Right lobe of liver (tissue), 6 donors: ENCODE measurements around the gene XAF1. TPM values are rescaled to one million over a fixed set of nuclear protein-coding genes. Genes with fewer than 3 reads are reported as not detected.
A peak's percentile ranks its signal among the peaks of the same experiment; 100 is the strongest.

ENCODE experiments used
- ATAC-seq, 4 donors: fragments of 200-7000 bp; cut with Tn5 transposase; one replicate each; pipeline ENCODE4 v1.9.1; 2020; ENCODE audit warnings: mild to moderate bottlenecking in 4 of 4, moderate library complexity in 4 of 4
- DNase-seq, 3 donors: peaks; one replicate each; pipeline ENCODE4 v3.0.0-alpha.2; 2020
- H3K27ac ChIP-seq, 3 donors: fragments of 200-600 bp; one replicate each; pipeline ENCODE4 v1.8.0; 2022
- H3K27me3 ChIP-seq, 2 donors: fragments of 200-600 bp; one replicate each; pipeline ENCODE4 v1.8.0; 2022
- H3K36me3 ChIP-seq, 4 donors: fragments of 200-600 bp; sonication (generic) in 1 of 4; one replicate each; pipeline versions ENCODE4 v1.5.1 to v1.8.0; 2017 to 2022; ENCODE audit warnings: control low read depth in 1 of 4
- H3K4me1 ChIP-seq, 4 donors: fragments of 200-600 bp; sonication (generic) in 1 of 4; one replicate each; pipeline versions ENCODE4 v1.5.1 to v1.8.0; 2017 to 2022; ENCODE audit warnings: control low read depth in 1 of 4
- H3K4me3 ChIP-seq, 3 donors: fragments of 200-600 bp; one replicate each; pipeline ENCODE4 v1.8.0; 2022
- H3K9me3 ChIP-seq, 4 donors: fragments of 200-600 bp; sonication (generic) in 1 of 4; one replicate each; pipeline versions ENCODE4 v1.5.1 to v1.8.0; 2017 to 2022; ENCODE audit warnings: control low read depth in 1 of 4
- POLR2A ChIP-seq: fragments of 450-650 bp; IDR thresholded peaks from one replicate; pipeline ENCODE4 v1.6.1; 2017; ENCODE audit warnings: antibody characterized with exemption, mild to moderate bottlenecking
- intact Hi-C, 2 donors: fragments of 100-400 bp; cut with DNase I; formaldehyde crosslinking; loops; one replicate each; pipeline versions ENCODE4 v1.11.2 to v1.14.1; 2022
- small RNA-seq, 2 experiments: library from RNA; depleted of rRNA; stranded (forward); fragments of <200 nt; gene quantifications; one replicate each; pipeline ENCODE3, GENCODE V24; 2016
- total RNA-seq, 6 experiments: library from RNA; depleted of rRNA in 2 of 6; stranded (reverse); fragments of >200 nt in 2 of 6; fragmentation: NEBNext Ultra II Directional in 3 of 6; extraction: Animal tissue kit (Norgen Biotek cat#: 25700) in 3 of 6; gene quantifications; one replicate each; pipeline versions ENCODE4 v1.1.0 to v1.2.4, GENCODE V29; 2016 to 2023
- donor health status: DM: no; HTN: yes; CAD: no.
- donor health status: DM: no; HTN: no; CAD: no.
- donor health status: DM: no; HTN: no; CAD: no.
- donor health status: DM: no; HTN: yes; CAD: no.
- donor health status: DM: no; HTN: yes; CAD: no.

The XAF1 gene
- total RNA-seq, 6 experiments from 2014 or later: 15.9 to 76.8 (median 42.7) TPM

DNA sequence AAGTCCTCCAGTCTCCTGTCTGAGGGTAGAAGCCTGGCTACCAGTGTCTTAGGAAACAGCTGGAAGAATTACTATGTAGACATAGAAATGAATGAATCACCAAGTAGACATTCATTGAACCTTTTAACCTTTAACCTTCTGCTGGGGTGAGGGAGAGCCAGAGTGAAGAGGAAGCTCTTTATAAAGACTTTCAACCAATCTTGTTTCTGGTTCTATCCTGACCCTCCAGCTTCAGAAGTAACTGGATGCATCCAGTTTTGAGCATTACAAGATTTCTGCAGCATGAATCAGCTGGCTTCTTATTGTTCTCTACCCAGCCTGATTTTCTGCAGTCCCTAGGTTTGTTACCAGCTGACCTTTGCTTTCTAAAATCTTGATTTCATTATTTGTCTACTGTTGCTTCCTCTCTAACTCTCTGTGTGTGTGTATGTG lies 67.2 kb downstream of the XAF1 start:
- DNase-seq (no peak), ATAC-seq (peak; percentile 50 to 89 (median 74))
- Histone ChIP-seq H3K27me3 (no peaks in the 10 kb centered on the region), H3K4me3 (no peak overlapping the region), H3K9me3 (no peaks in the 10 kb centered on the region), H3K4me1 (peaks cover 0 to 6% (median 0%) of the 10 kb centered on the region in 4 donors), H3K36me3 (no peaks in the 10 kb centered on the region), H3K27ac (no peak overlapping the region)
- no peak for TF ChIP-seq POLR2A
- intact Hi-C loops: no loop called here

Small RNA genes lying within 50 kb of the gene (small RNA-seq; reads per million reads assigned to genes)
- 0 reads per million in 2 experiments for gene AC004706.2

Other genes starting within 250 kb of the XAF1 start
- 1 to 10 TPM in 5 of 6 experiments, under 1 TPM in 1; 0.91 to 3.8 (median 1.2) TPM for gene PITPNM3, start 199.5 kb upstream of the XAF1 start, total RNA-seq
- gene KIAA0753, start 115.3 kb upstream of the XAF1 start, total RNA-seq: 1 to 10 TPM; 3.7 to 6.5 (median 4.9) TPM
- gene TXNDC17, start 115.0 kb upstream of the XAF1 start, total RNA-seq: 100 to 1,000 TPM in 2 of 6 experiments, 10 to 100 TPM in 4; 50.4 to 204 (median 72.1) TPM
- 10 to 100 TPM in 2 of 6 experiments, 1 to 10 TPM in 4; 3.5 to 10.7 (median 7.4) TPM for gene MED31, start 104.4 kb upstream of the XAF1 start, total RNA-seq
- 1 to 10 TPM; 1.2 to 4.0 (median 1.9) TPM for gene C17orf100, start 104.3 kb upstream of the XAF1 start, total RNA-seq
- 100 to 1,000 TPM; 142 to 383 (median 264) TPM for gene SLC13A5, start 42.7 kb upstream of the XAF1 start, total RNA-seq
- gene FBXO39, start 20.2 kb downstream of the XAF1 start, total RNA-seq: 1 to 10 TPM in 1 of 6 experiments, under 1 TPM in 4, not detected in 1; 0.33 to 1.2 (median 0.49) TPM
- not detected for gene TEKT1, start 75.7 kb downstream of the XAF1 start, total RNA-seq
- under 1 TPM in 2 of 6 experiments, not detected in 4; 0.17 to 0.27 TPM for gene ALOX12, start 240.0 kb downstream of the XAF1 start, total RNA-seq